GM23338 (cell line): ENCODE data around the gene AP1M2. TPM values are rescaled to one million over a fixed set of nuclear protein-coding genes. Genes with fewer than 3 reads are reported as not detected.

Source experiments
- ATAC-seq: fragments of 200-7000 bp; cut with Tn5 transposase; 3 replicates; pipeline ENCODE4 v1.9.1; 2020
- DNase-seq: peaks from one replicate; pipeline ENCODE4 v3.0.0-alpha.2; 2015; ENCODE audit warnings: low spot score
- H2AFZ ChIP-seq: fragments of 200-600 bp; sonication (generic); 2 replicates; pipeline ENCODE4 v1.8.0; 2016; ENCODE audit warnings: antibody characterized with exemption, mild to moderate bottlenecking, moderate library complexity
- H3F3A ChIP-seq: fragments of 200-600 bp; sonication (generic); replicated peaks from 2 replicates; pipeline ENCODE4 v1.8.0; 2017; ENCODE audit warnings: antibody characterized with exemption, mixed run types, low read depth
- H3K27ac ChIP-seq: fragments of 200-600 bp; sonication (generic); 2 replicates; pipeline ENCODE4 v1.6.1; 2016; ENCODE audit warnings: low read depth
- H3K27me3 ChIP-seq: fragments of 200-600 bp; sonication (generic); 2 replicates; pipeline ENCODE4 v1.8.0; 2016; ENCODE audit warnings: mild to moderate bottlenecking, mixed run types, moderate library complexity; ENCODE audit not compliant: insufficient read depth
- H3K36me3 ChIP-seq: fragments of 200-600 bp; sonication (generic); 2 replicates; pipeline ENCODE4 v1.8.0; 2016; ENCODE audit warnings: mild to moderate bottlenecking; ENCODE audit not compliant: insufficient read depth
- H3K4me1 ChIP-seq: fragments of 200-600 bp; sonication (generic); 2 replicates; pipeline ENCODE4 v1.8.0; 2016; ENCODE audit warnings: mild to moderate bottlenecking, moderate library complexity; ENCODE audit not compliant: insufficient read depth
- H3K4me2 ChIP-seq: fragments of 200-600 bp; sonication (generic); 2 replicates; pipeline ENCODE4 v1.7.1; 2017; ENCODE audit warnings: mixed run types
- H3K4me3 ChIP-seq: fragments of 200-600 bp; sonication (generic); 2 replicates; pipeline ENCODE4 v1.6.1; 2016; ENCODE audit warnings: mixed run types
- H3K79me2 ChIP-seq: fragments of 200-600 bp; sonication (generic); replicated peaks from 2 replicates; pipeline ENCODE4 v1.8.0; 2017; ENCODE audit warnings: mild to moderate bottlenecking; ENCODE audit not compliant: insufficient read depth
- H3K9me2 ChIP-seq: fragments of 200-600 bp; sonication (generic); 2 replicates; pipeline ENCODE4 v1.8.0; 2017; ENCODE audit not compliant: insufficient read depth
- H4K20me1 ChIP-seq: fragments of 200-600 bp; sonication (generic); replicated peaks from 2 replicates; pipeline ENCODE4 v1.8.0; 2017; ENCODE audit warnings: mild to moderate bottlenecking; ENCODE audit not compliant: insufficient read depth
- H3K27ac Mint-ChIP-seq: 2 replicates; pipeline ENCODE4 v1.8.0; 2020; ENCODE audit warnings: inconsistent platforms, mild to moderate bottlenecking, moderate library complexity, mixed read lengths
- H3K27me3 Mint-ChIP-seq: 3 replicates; pipeline ENCODE4 v1.8.0; 2022; ENCODE audit warnings: low read depth, mild to moderate bottlenecking, moderate library complexity, mixed read lengths, inconsistent platforms; ENCODE audit not compliant: insufficient read depth, poor library complexity
- H3K36me3 Mint-ChIP-seq: 3 replicates; pipeline ENCODE4 v1.8.0; 2021; ENCODE audit warnings: low read depth, mild to moderate bottlenecking, inconsistent platforms, moderate library complexity, mixed read lengths
- H3K4me1 Mint-ChIP-seq: 3 replicates; pipeline ENCODE4 v1.8.0; 2020; ENCODE audit warnings: mild to moderate bottlenecking, inconsistent platforms, mixed read lengths
- H3K4me3 Mint-ChIP-seq: 3 replicates; pipeline ENCODE4 v1.8.0; 2021; ENCODE audit warnings: moderate library complexity, mild to moderate bottlenecking, inconsistent platforms, mixed read lengths
- H3K9me3 Mint-ChIP-seq: 3 replicates; pipeline ENCODE4 v1.8.0; 2020; ENCODE audit warnings: moderate library complexity, mild to moderate bottlenecking, inconsistent platforms, mixed read lengths
- CREB1 ChIP-seq: fragments of 250-450 bp; sonication (Bioruptor Pico); IDR thresholded peaks from 2 replicates; pipeline ENCODE4 v1.5.0; 2020; ENCODE audit warnings: low read depth, mild to moderate bottlenecking, moderate library complexity
- EZH2 ChIP-seq: fragments of 200-600 bp; sonication (generic); IDR thresholded peaks from one replicate; pipeline ENCODE4 v1.8.0; 2017; ENCODE audit warnings: antibody characterized with exemption, mild to moderate bottlenecking, low read depth; ENCODE audit not compliant: unreplicated experiment
- EZH2phosphoT487 ChIP-seq: fragments of 200-600 bp; sonication (generic); IDR thresholded peaks from one replicate; pipeline ENCODE4 v1.8.1; 2018; ENCODE audit warnings: antibody characterized with exemption; ENCODE audit not compliant: unreplicated experiment
- JUNB ChIP-seq: IDR thresholded peaks from one replicate; pipeline ENCODE4 v1.6.1; 2016; ENCODE audit warnings: antibody characterized with exemption; ENCODE audit not compliant: unreplicated experiment
- NANOG ChIP-seq: IDR thresholded peaks from 2 replicates; pipeline ENCODE4 v1.6.1; 2016; ENCODE audit warnings: antibody characterized with exemption, borderline replicate concordance
- POLR2AphosphoS5 ChIP-seq: IDR thresholded peaks from 2 replicates; pipeline ENCODE4 v1.6.1; 2016; ENCODE audit warnings: antibody characterized with exemption, low read depth
- REST ChIP-seq: IDR thresholded peaks from one replicate; pipeline ENCODE4 v1.6.1; 2018; ENCODE audit warnings: antibody characterized with exemption; ENCODE audit not compliant: unreplicated experiment
- STAT1 ChIP-seq: IDR thresholded peaks from one replicate; pipeline ENCODE4 v1.6.1; 2016; ENCODE audit warnings: antibody characterized with exemption; ENCODE audit not compliant: unreplicated experiment
- ZNF114 ChIP-seq: fragments of 250-450 bp; sonication (Bioruptor Pico); IDR thresholded peaks from 2 replicates; pipeline ENCODE4 v1.5.0; 2020; ENCODE audit warnings: mild to moderate bottlenecking, moderate library complexity
- ZNF462 ChIP-seq: fragments of 250-450 bp; sonication (Bioruptor Pico); IDR thresholded peaks from 2 replicates; pipeline ENCODE4 v1.5.0; 2020; ENCODE audit warnings: mild to moderate bottlenecking, moderate library complexity
- polyA plus RNA-seq: library from polyadenylated mRNA; unstranded; fragments of >200 nt; fragmentation: Nextera tagmentation; extraction: Ambion mirVana; gene quantifications from 2 replicates; pipeline ENCODE4 v1.2.1, GENCODE V29; 2016
- total RNA-seq: library from RNA; depleted of rRNA; stranded (reverse); fragments of >200 nt; shearing (Covaris generic); gene quantifications from 2 replicates; pipeline ENCODE4 v1.2.3, GENCODE V29; 2014
- TF ChIP-seq, protein P1 (sequence below), 2 experiments: fragments of 200-600 bp in 1 of 2; sonication (generic) in 1 of 2; conservative IDR thresholded peaks; 2 replicates each; pipeline versions ENCODE4 v1.5.1 to v1.6.1; 2016 to 2017; ENCODE audit warnings: antibody characterized with exemption in 2 of 2, low read depth in 2 of 2, mild to moderate bottlenecking in 2 of 2, moderate library complexity in 1 of 2

Gene AP1M2
- total and polyA plus RNA-seq, 2 experiments from 2014 or later = 128 to 165 TPM

GRCh38 chr19:10586396-10586795, 716 bp downstream of the AP1M2 start (continued):
- TF ChIP-seq, protein P1, sequence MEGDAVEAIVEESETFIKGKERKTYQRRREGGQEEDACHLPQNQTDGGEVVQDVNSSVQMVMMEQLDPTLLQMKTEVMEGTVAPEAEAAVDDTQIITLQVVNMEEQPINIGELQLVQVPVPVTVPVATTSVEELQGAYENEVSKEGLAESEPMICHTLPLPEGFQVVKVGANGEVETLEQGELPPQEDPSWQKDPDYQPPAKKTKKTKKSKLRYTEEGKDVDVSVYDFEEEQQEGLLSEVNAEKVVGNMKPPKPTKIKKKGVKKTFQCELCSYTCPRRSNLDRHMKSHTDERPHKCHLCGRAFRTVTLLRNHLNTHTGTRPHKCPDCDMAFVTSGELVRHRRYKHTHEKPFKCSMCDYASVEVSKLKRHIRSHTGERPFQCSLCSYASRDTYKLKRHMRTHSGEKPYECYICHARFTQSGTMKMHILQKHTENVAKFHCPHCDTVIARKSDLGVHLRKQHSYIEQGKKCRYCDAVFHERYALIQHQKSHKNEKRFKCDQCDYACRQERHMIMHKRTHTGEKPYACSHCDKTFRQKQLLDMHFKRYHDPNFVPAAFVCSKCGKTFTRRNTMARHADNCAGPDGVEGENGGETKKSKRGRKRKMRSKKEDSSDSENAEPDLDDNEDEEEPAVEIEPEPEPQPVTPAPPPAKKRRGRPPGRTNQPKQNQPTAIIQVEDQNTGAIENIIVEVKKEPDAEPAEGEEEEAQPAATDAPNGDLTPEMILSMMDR (conservative IDR thresholded peaks at IDR 0.05; ENCODE audit: low read depth in 2 of 2) = no peak
- TF ChIP-seq EZH2 = no peak

GRCh38 chr19:10583036-10583776, 3.9 kb downstream of the AP1M2 start:
- Mint-ChIP-seq H3K36me3 (peaks cover 57% of the 10 kb centered on the region), H3K27me3 (peaks cover 11% of the 10 kb centered on the region), H3K4me3 (no peak overlapping the region), H3K9me3 (no peaks in the 10 kb centered on the region; the same call in none of the 3 replicates), H3K4me1 (peaks cover 11% of the 10 kb centered on the region; the same call in 2 of the 3 replicates), H3K27ac (no peak overlapping the region)
- peak; percentile 27 for DNase-seq
- no peak overlapping the region for H3K27ac ChIP-seq
- H3K4me1 ChIP-seq = peaks cover 9% of the 10 kb centered on the region; the same call in 1 of the 2 replicates
- H2AFZ ChIP-seq = no peak overlapping the region
- H3F3A ChIP-seq = peaks cover 19% of the 10 kb centered on the region; the same call in 1 of the 2 replicates
- H3K79me2 ChIP-seq = peaks cover 17% of the 10 kb centered on the region
- no peak overlapping the region for H3K4me3 ChIP-seq
- H3K9me2 ChIP-seq = peaks cover 7% of the 10 kb centered on the region
- H3K27me3 ChIP-seq = no peaks in the 10 kb centered on the region
- no peak overlapping the region for H3K4me2 ChIP-seq
- ATAC-seq = no peak
- H4K20me1 ChIP-seq = no peaks in the 10 kb centered on the region
- peaks cover 28% of the 10 kb centered on the region for H3K36me3 ChIP-seq
- TF ChIP-seq ZNF114 (no peak), CREB1 (no peak), REST (no peak), STAT1 (no peak), EZH2phosphoT487 (no peak), EZH2 (no peak), POLR2AphosphoS5 (no peak), ZNF462 (CRISPR knock-in tag) (no peak), JUNB (no peak), NANOG (no peak)
